SK-N-SH (cell line): Measurements from ENCODE around the gene MECP2. TPM values are rescaled to one million over a fixed set of nuclear protein-coding genes. Genes with fewer than 3 reads are reported as not detected.

Experiments used
- CTCF ChIA-PET: fragments of 300-600, 350-600 bp; formaldehyde crosslinking; extraction: SDS; loops from one replicate; lab custom pipeline; 2021; lab: Yijun Ruan, JAX
- POLR2A ChIA-PET: fragments of 350-600 bp; sonication (Branson Sonifier 250); formaldehyde crosslinking; extraction: SDS; loops from one replicate; lab custom pipeline; 2020; ENCODE audit warnings: antibody characterized with exemption, inconsistent platforms; lab: Yijun Ruan, JAX
- DNase-seq: peaks from one replicate; pipeline ENCODE4 v3.0.0; 2012
- H2AFZ ChIP-seq: fragments of 200-600 bp; sonication (generic); 2 replicates; pipeline ENCODE4 v1.8.1; 2016; ENCODE audit warnings: antibody characterized with exemption, mild to moderate bottlenecking, low read depth
- H3F3A ChIP-seq: fragments of 200-600 bp; sonication (generic); replicated peaks from 2 replicates; pipeline ENCODE3; 2016; ENCODE audit warnings: antibody characterized with exemption, mild to moderate bottlenecking; ENCODE audit not compliant: insufficient read depth
- H3K27ac ChIP-seq, 2 experiments: fragments of 200-500 bp in 1 of 2; fragments of 200-600 bp in 1 of 2; sonication (Bioruptor generic) in 1 of 2; sonication (generic), shearing (Covaris generic) in 1 of 2; 2 replicates each; pipeline versions ENCODE4 v1.5.1 to v1.6.1; 2014 to 2016; ENCODE audit warnings: low read depth in 2 of 2, inconsistent platforms in 1 of 2, low read length in 1 of 2, mild to moderate bottlenecking in 1 of 2, mixed read lengths in 1 of 2
- H3K27me3 ChIP-seq: fragments of 200-600 bp; sonication (generic), shearing (Covaris generic); 2 replicates; pipeline ENCODE4 v1.6.1; 2016; ENCODE audit warnings: mixed run types; ENCODE audit not compliant: insufficient read depth
- H3K36me3 ChIP-seq, 2 experiments: fragments of 200-500 bp in 1 of 2; fragments of 200-600 bp in 1 of 2; sonication (Bioruptor generic) in 1 of 2; sonication (generic) in 1 of 2; replicated peaks in 1 of 2; 2 replicates each; pipeline versions ENCODE3 to v1.5.1; 2014 to 2016; ENCODE audit warnings: low read length in 1 of 2, mild to moderate bottlenecking in 1 of 2; ENCODE audit not compliant: insufficient read depth in 2 of 2, control insufficient read depth in 1 of 2
- H3K4me1 ChIP-seq, 2 experiments: fragments of 200-500 bp in 1 of 2; fragments of 200-600 bp in 1 of 2; sonication (Bioruptor generic) in 1 of 2; sonication (generic), shearing (Covaris generic) in 1 of 2; 2 replicates each; pipeline versions ENCODE4 v1.5.1 to v1.6.1; 2014 to 2016; ENCODE audit warnings: low read depth in 1 of 2, low read length in 1 of 2, mixed run types in 1 of 2; ENCODE audit not compliant: insufficient read depth in 2 of 2, control insufficient read depth in 1 of 2
- H3K4me2 ChIP-seq: fragments of 200-600 bp; sonication (generic), shearing (Covaris generic); 2 replicates; pipeline ENCODE4 v1.6.1; 2017; ENCODE audit warnings: mixed run types
- H3K4me3 ChIP-seq, 2 experiments: fragments of 200-500 bp in 1 of 2; fragments of 200-600 bp in 1 of 2; sonication (Bioruptor generic) in 1 of 2; sonication (generic), shearing (Covaris generic) in 1 of 2; 2 replicates each; pipeline versions ENCODE4 v1.5.1 to v1.8.1; 2014 to 2016; ENCODE audit warnings: low read depth in 2 of 2, inconsistent platforms in 1 of 2, low read length in 1 of 2, mild to moderate bottlenecking in 1 of 2, mixed read lengths in 1 of 2, moderate library complexity in 1 of 2
- H3K79me2 ChIP-seq: fragments of 200-600 bp; sonication (generic); 2 replicates; pipeline ENCODE4 v1.8.1; 2017; ENCODE audit warnings: mild to moderate bottlenecking; ENCODE audit not compliant: insufficient read depth
- H3K9ac ChIP-seq: fragments of 200-600 bp; sonication (generic); 2 replicates; pipeline ENCODE4 v1.6.1; 2017; ENCODE audit warnings: mixed run types
- H3K9me2 ChIP-seq: fragments of 200-600 bp; sonication (generic); 2 replicates; pipeline ENCODE4 v1.6.1; 2017; ENCODE audit warnings: mixed run types
- H3K9me3 ChIP-seq: fragments of 200-600 bp; sonication (generic); 2 replicates; pipeline ENCODE4 v1.6.1; 2017; ENCODE audit warnings: mixed run types, mild to moderate bottlenecking, moderate library complexity
- H4K20me1 ChIP-seq: fragments of 200-600 bp; sonication (generic); 2 replicates; pipeline ENCODE4 v1.6.1; 2017; ENCODE audit warnings: mild to moderate bottlenecking, mixed run types; ENCODE audit not compliant: insufficient read depth
- CHD2 ChIP-seq: fragments of 150-350 bp; IDR thresholded peaks from 2 replicates; pipeline ENCODE4 v1.6.1; 2018; ENCODE audit warnings: low read length; ENCODE audit not compliant: partially characterized antibody
- FOSL2 ChIP-seq: IDR thresholded peaks from 2 replicates; pipeline ENCODE4 v1.4.0; 2012; ENCODE audit warnings: low read depth, mild to moderate bottlenecking, moderate library complexity, borderline replicate concordance
- FOXJ3 ChIP-seq: sonication (generic); formaldehyde crosslinking; IDR thresholded peaks from 2 replicates; pipeline ENCODE4 v1.5.1; 2020; ENCODE audit warnings: mild to moderate bottlenecking, missing genetic modification reagents
- IRF3 ChIP-seq: fragments of 150-350 bp; IDR thresholded peaks from 2 replicates; pipeline ENCODE4 v1.6.1; 2016; ENCODE audit warnings: mild to moderate bottlenecking, low read depth, low read length
- MAX ChIP-seq: IDR thresholded peaks from 2 replicates; pipeline ENCODE4 v1.4.0; 2012; ENCODE audit warnings: low read depth
- REST ChIP-seq: IDR thresholded peaks from 2 replicates; pipeline ENCODE4 v1.6.1; 2012; ENCODE audit warnings: mild to moderate bottlenecking, low read depth, low read length, moderate library complexity
- RFX5 ChIP-seq: IDR thresholded peaks from 2 replicates; pipeline ENCODE4 v1.6.1; 2012; ENCODE audit warnings: mild to moderate bottlenecking, improper control_type of control experiment, low read length
- RXRA ChIP-seq: IDR thresholded peaks from 2 replicates; pipeline ENCODE4 v1.4.0; 2012; ENCODE audit warnings: low read depth, mild to moderate bottlenecking, borderline replicate concordance
- TEAD4 ChIP-seq: IDR thresholded peaks from 2 replicates; pipeline ENCODE4 v1.4.0; 2012; ENCODE audit warnings: mild to moderate bottlenecking, borderline replicate concordance; ENCODE audit not compliant: insufficient read depth
- ZBTB33 ChIP-seq: IDR thresholded peaks from 2 replicates; pipeline ENCODE4 v1.4.0; 2012; ENCODE audit warnings: low read depth, borderline replicate concordance
- WGBS: methylation state at CpG from one replicate; pipeline ENCODE4 v1.1.6; 2017; ENCODE audit warnings: low lambda C conversion rate; 5-methylcytosine and 5-hydroxymethylcytosine counted together
- polyA plus RNA-seq, 3 experiments: library from polyadenylated mRNA; depleted of rRNA; stranded (reverse); fragments of >200 nt; gene quantifications; 2 replicates each; pipeline ENCODE4 v1.2.3, GENCODE V29; 2012

The MECP2 gene
- polyA plus RNA-seq, 1 of the 3 experiments (the other 2 are of a cell fraction): 8.2 TPM

GRCh38 chrX:154032160-154032559, 65.4 kb downstream of the MECP2 start:
- H3K4me1 ChIP-seq: no peaks in the 10 kb centered on the region
- 57% methylated on average over 3 of the region's 11 CpGs for WGBS
- CTCF ChIA-PET: interaction anchor here (1.2 to 12.4 kb wide), 3 partner anchors 15 to 19 kb away, joined by 3 to 94 read pairs (median 4); no protein-coding TSS in a partner anchor
- no peak overlapping the region for H3K9ac ChIP-seq
- no peaks in the 10 kb centered on the region for H3F3A ChIP-seq
- H3K27ac ChIP-seq: no peak overlapping the region
- H4K20me1 ChIP-seq: no peaks in the 10 kb centered on the region
- H3K36me3 ChIP-seq: peaks cover 0 to 11% of the 10 kb centered on the region in 2 experiments
- DNase-seq: no peak
- H3K79me2 ChIP-seq: peaks cover 26% of the 10 kb centered on the region; the same call in 1 of the 2 replicates
- no peaks in the 10 kb centered on the region for H3K9me2 ChIP-seq
- no peak overlapping the region for H3K4me2 ChIP-seq
- H3K9me3 ChIP-seq: no peaks in the 10 kb centered on the region
- TF ChIP-seq FOXJ3 (no peak), IRF3 (no peak), TEAD4 (no peak), CHD2 (no peak), ZBTB33 (no peak)
- no peak overlapping the region for H3K4me3 ChIP-seq
- peaks cover 64% of the 10 kb centered on the region for H3K27me3 ChIP-seq
- POLR2A ChIA-PET: no interaction called here
- H2AFZ ChIP-seq: no peak overlapping the region

- Histone ChIP-seq H3K27me3 (peaks cover 78% of the 10 kb centered on the region), H3F3A (no peaks in the 10 kb centered on the region), H3K4me3 (no peak overlapping the region), H4K20me1 (no peaks in the 10 kb centered on the region), H3K27ac (no peak overlapping the region), H3K79me2 (peaks cover 19% of the 10 kb centered on the region; the same call in 1 of the 2 replicates), H3K4me1 (no peaks in the 10 kb centered on the region; a peak in 1 of 4 replicates), H3K9me3 (no peaks in the 10 kb centered on the region), H2AFZ (no peak overlapping the region), H3K4me2 (no peak overlapping the region), H3K9me2 (no peaks in the 10 kb centered on the region), H3K9ac (no peak overlapping the region), H3K36me3 (peaks cover 0 to 11% of the 10 kb centered on the region in 2 experiments)
- no peak for TF ChIP-seq MAX
- TF ChIP-seq RFX5: no peak
- no peak for TF ChIP-seq ZBTB33
- TF ChIP-seq RXRA: no peak
- no peak for TF ChIP-seq FOSL2
- no peak for TF ChIP-seq IRF3
- no peak for TF ChIP-seq REST
- DNase-seq: no peak
- ChIA-PET CTCF (interaction anchor here (1.0 to 12.4 kb wide), 8 partner anchors 11 to 26 kb away, joined by 3 to 94 read pairs (median 4); no protein-coding TSS in a partner anchor), POLR2A (no interaction called here)
- WGBS: 68% methylated on average over 23 of the region's 29 CpGs
Measured at GRCh38 chrX:154030715-154031305, 66.7 kb downstream of the MECP2 start.
